ENCODE data around the gene PRKN.

Gene PRKN

DNA sequence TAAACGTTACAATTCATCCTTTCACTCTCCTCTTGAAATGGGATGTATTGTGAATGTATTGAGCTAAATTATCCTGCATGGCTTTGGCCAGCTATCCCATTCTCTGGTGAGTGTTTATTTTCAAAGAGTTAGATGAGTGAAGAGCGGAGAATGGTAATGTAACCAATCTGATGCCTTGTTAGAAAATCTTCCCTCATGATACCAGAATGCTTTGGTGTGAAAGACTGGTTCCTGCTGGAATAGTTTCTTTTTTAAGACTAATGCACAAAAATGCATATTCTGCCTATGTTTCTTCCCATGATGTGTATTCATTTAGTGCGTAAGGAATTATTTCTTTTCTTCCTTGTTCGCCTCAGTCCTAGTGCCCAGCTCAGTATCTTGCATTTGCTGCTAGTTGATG lies 506.7 kb downstream of the PRKN start:
- H3K4me3 ChIP-seq (ENCODE audit: low read depth, low read length): no peak overlapping the region
- TF ChIP-seq, protein P1, sequence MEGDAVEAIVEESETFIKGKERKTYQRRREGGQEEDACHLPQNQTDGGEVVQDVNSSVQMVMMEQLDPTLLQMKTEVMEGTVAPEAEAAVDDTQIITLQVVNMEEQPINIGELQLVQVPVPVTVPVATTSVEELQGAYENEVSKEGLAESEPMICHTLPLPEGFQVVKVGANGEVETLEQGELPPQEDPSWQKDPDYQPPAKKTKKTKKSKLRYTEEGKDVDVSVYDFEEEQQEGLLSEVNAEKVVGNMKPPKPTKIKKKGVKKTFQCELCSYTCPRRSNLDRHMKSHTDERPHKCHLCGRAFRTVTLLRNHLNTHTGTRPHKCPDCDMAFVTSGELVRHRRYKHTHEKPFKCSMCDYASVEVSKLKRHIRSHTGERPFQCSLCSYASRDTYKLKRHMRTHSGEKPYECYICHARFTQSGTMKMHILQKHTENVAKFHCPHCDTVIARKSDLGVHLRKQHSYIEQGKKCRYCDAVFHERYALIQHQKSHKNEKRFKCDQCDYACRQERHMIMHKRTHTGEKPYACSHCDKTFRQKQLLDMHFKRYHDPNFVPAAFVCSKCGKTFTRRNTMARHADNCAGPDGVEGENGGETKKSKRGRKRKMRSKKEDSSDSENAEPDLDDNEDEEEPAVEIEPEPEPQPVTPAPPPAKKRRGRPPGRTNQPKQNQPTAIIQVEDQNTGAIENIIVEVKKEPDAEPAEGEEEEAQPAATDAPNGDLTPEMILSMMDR (IDR thresholded peaks at IDR 0.05; ENCODE audit: low read depth, low read length): no peak

DNA sequence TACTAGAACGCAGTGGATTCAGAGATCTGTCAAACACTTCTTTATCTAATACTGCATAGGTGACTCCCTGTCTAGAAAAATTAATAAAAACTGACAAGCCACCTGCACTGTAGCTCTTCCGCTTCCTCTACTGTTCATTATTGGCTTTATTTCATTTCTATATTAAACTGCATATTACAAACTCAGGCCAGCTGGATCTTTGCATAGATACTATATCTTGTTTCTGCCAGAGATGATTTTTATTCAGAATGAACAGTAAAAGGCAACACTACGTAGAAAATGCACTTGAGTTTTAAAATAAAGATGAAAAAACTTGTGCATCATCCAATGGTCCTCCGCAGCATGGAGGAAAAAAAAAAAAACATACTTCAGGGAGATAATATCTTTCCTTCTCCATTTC lies 508.3 kb downstream of the PRKN start:
- H3K4me3 ChIP-seq (ENCODE audit: low read depth, low read length): no peak overlapping the region
- TF ChIP-seq, protein P1 (IDR thresholded peaks at IDR 0.05; ENCODE audit: low read depth, low read length): no peak

DNA sequence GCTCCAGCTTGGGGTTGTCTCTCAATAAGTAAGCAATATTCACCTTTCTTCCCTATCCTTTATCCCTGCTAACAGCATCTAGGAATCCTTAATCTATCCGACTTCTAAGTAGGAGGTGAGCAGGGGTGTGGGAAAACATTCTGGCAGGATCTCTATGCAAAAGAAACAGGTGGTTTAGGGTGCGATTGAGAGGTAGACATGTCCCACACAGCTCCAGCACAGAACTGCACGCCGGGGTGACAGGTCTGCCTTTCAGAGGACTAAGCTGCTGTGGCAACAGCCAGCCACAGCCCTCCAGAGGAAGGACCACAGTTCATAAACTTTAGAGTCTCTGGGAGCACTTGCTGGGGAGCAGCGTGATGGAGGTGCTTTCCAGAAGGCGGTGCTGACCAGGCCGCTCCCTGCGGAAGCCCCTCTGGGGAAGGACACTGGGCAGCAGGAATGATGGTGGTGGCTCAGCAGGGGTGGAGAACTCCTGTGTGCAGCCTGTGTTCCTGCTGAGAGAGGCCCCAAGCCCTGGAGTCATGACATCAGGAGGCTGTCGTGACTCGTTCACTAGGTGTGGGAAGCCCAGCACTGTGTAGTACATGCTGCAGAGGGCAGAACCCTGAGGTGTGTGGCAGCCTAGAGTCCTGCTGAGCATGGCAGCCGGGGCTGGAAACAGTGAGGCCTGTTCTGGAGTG lies 509.6 kb downstream of the PRKN start:
- no peak overlapping the region for H3K4me3 ChIP-seq (ENCODE audit: low read depth, low read length)
- TF ChIP-seq, protein P1 (IDR thresholded peaks at IDR 0.05; ENCODE audit: low read depth, low read length): no peak

DNA sequence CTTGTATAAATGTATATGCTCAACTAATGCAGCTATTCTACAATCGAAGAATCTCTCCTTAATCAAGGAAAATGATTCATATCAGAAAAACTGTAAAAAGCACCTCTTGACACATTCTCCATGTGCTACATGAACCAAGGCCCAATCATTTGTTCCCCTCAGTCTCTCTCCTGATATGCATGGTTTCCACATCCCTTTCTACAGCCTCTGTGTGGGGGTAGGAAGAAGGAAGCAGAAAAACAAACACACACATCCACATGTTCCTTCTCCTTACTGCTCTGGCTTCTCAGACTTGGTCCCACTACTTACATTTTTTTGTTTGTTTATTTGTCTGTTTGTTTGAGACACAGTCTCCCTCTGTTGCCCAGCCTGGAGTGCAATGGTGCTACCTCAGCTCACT lies 510.5 kb downstream of the PRKN start:
- no peak overlapping the region for H3K4me3 ChIP-seq (ENCODE audit: low read depth, low read length)
- TF ChIP-seq, protein P1 (IDR thresholded peaks at IDR 0.05; ENCODE audit: low read depth, low read length): no peak

DNA sequence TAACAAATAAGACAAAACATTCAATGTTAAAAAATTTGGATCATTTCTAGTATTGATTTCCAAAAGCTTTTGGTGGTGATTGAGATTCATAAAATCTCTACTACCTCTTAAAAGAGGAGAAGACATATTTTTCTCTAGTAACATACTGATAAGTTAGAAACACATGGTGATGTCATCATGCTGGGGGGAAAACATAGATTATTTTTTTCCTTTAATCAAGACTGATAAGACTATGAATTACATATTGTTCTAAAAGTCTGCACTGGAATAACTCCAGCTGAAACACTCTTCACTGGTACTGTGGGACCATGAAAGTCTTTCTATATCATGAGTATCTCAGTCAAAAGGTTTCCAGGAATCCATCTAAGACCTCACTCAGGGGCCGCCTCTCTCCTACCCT lies 515.8 kb downstream of the PRKN start:
- TF ChIP-seq, protein P1 (IDR thresholded peaks at IDR 0.05; ENCODE audit: low read depth, low read length): no peak
- H3K4me3 ChIP-seq (ENCODE audit: low read depth, low read length): no peak overlapping the region

DNA sequence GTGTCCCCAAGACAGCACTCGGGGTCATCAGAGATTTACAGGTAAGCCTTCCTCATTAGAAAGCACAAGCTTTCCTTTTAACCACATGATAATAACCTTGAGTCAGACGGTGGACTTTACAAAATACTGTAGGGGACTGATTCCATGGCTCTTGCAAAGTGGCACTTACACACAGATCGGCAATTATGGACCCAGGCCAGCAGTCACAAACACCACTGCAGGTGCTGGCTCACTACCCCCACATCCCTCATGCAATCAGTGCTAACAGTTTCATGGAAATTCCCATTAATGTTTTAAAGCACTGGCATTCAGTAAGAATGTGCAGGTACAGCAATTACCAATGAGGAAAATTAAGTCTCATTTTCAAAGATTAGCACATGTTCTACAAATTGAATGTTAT lies 516.5 kb downstream of the PRKN start:
- H3K4me3 ChIP-seq (ENCODE audit: low read depth, low read length): no peak overlapping the region
- TF ChIP-seq, protein P1 (IDR thresholded peaks at IDR 0.05; ENCODE audit: low read depth, low read length): no peak

DNA sequence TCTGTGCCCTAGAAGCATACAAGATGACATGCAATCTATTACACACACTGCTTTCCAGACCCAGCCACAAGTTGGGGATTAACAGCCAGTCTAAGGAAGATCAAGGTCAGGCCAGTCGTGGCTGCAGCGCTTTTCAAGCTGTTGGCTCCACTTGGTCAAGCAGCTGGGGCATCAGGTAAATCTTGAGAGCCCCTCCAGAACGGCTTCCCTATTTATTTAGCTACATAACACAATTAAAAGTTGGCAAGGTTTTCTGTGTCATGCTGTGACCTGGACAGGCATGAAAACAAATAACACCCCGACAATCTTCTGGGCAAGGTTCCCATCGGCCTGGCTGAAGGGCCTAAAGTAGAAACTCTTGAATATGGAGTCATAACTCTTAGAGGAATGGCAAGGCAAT lies 524.3 kb downstream of the PRKN start:
- H3K4me3 ChIP-seq (ENCODE audit: low read depth, low read length): no peak overlapping the region
- TF ChIP-seq, protein P1 (IDR thresholded peaks at IDR 0.05; ENCODE audit: low read depth, low read length): no peak

All from WI38 (cell line).